NCI-H226 (cell line): Measurements from ENCODE around the gene KLHDC9.
"Not testable (repeated sequence)": the region's sequence is repeated elsewhere in the genome, so short reads cannot be mapped to it uniquely, and the experiment has no call there.

Source experiments
- DNase-seq: peaks from one replicate; pipeline ENCODE4 v3.0.0-alpha.2; 2015

KLHDC9 gene

GRCh38 chr1:161098210-161099068 lies at the start of gene KLHDC9:
TSS of gene KLHDC9 (plus strand) at chr1:161098361. CDS start at chr1:161098536, 175 bp downstream.
- DNase-seq = no peak

- no peak for DNase-seq
These were observed 49.0 kb upstream of the KLHDC9 start for GRCh38 chr1:161048949-161049722.

- no peak for DNase-seq
These were observed 46.9 kb upstream of the KLHDC9 start for GRCh38 chr1:161051219-161051618.

GRCh38 chr1:161052899-161053298 lies 45.3 kb upstream of the KLHDC9 start:
- no peak for DNase-seq

GRCh38 chr1:161054232-161054631 lies 43.9 kb upstream of the KLHDC9 start:
- no peak for DNase-seq

GRCh38 chr1:161054805-161055204 lies 43.4 kb upstream of the KLHDC9 start:
- no peak for DNase-seq

- DNase-seq = no peak
These were observed 38.9 kb upstream of the KLHDC9 start for GRCh38 chr1:161059293-161059692.

- no peak for DNase-seq
These were observed 36.7 kb upstream of the KLHDC9 start for GRCh38 chr1:161061419-161061818.

- DNase-seq = not testable (repeated sequence)
These were observed 34.2 kb upstream of the KLHDC9 start for GRCh38 chr1:161063936-161064335.

GRCh38 chr1:161065681-161066080 lies 32.5 kb upstream of the KLHDC9 start:
- not testable (repeated sequence) for DNase-seq

GRCh38 chr1:161066694-161067093 lies 31.5 kb upstream of the KLHDC9 start:
- DNase-seq = no peak

GRCh38 chr1:161068306-161069234 lies 29.6 kb upstream of the KLHDC9 start:
- no peak for DNase-seq

GRCh38 chr1:161069241-161069640 lies 28.9 kb upstream of the KLHDC9 start:
- no peak for DNase-seq

GRCh38 chr1:161069731-161070270 lies 28.4 kb upstream of the KLHDC9 start, which contains the start of gene ARHGAP30:
TSS of gene ARHGAP30 (minus strand) at chr1:161069891. CDS start at chr1:161069624, 267 bp downstream.
- peak; percentile 44 for DNase-seq

GRCh38 chr1:161070761-161071160 lies 27.4 kb upstream of the KLHDC9 start:
- DNase-seq = no peak

GRCh38 chr1:161071886-161072371 lies 26.2 kb upstream of the KLHDC9 start:
- DNase-seq = peak; percentile 27

- no peak for DNase-seq
These were observed 25.3 kb upstream of the KLHDC9 start for GRCh38 chr1:161072751-161073449.

GRCh38 chr1:161073474-161074121 lies 24.6 kb upstream of the KLHDC9 start:
- no peak for DNase-seq

GRCh38 chr1:161074676-161075368 lies 23.3 kb upstream of the KLHDC9 start:
- DNase-seq = no peak

GRCh38 chr1:161076410-161076809 lies 21.8 kb upstream of the KLHDC9 start:
- no peak for DNase-seq
